Measurements from ENCODE around the gene KLF13.

Gene KLF13

DNA sequence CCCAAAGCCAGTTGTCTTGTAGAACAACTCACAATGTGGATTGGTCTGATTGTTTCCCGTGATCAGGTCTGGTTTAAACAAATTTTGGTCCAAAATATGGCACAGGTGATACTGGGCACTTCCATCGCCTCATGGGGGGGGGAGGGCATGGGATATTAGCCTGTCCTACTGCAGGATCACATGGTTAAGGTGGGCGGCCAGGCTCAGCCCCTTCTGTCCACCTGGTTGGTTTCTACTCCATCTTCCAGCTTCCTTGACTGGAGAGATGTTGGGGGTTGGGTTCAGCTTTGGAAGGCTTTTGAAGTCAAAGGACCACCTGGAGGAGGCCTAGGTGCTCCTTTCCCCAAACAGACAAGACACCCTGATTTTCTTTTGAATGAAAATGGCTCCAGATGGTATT, 7.2 kb downstream of the KLF13 start:
- no peak for FAIRE-seq

- FAIRE-seq: no peak
Observed at GRCh38 chr15:31335989-31336592, 9.5 kb downstream of the KLF13 start.

DNA sequence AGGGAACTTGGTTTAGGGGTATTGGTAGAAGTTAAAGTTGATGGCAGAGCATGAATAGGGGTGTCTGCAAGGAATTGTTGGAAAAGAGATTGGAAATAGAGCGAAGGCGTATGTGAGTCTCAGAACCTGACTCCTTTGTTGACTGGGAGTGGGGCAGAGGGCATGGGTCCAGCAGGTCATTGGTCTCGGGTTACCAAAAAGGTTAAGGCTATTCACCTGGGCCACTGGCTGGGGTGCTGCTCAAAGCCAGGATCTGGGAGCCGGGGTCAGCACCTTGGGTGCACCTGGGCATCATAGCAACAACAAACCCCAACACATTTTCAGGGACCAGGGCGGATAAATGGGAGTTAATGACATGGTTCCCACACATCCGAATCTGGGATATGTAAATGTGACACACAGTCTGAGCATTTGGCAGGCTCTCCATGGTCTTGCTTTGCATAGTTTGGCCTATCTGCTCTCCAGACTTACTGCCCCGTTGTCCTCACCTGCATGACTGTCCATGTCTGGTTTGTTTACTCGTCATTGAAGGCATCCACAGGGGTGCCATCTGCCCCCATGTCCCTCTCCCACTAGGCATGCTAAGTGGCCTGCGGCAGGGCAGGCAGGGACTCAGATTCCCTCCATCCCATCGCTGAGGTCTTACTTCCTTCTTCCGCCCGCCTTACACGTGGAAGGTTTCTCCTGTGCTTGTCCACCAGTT, 10.1 kb downstream of the KLF13 start:
- FAIRE-seq: no peak

DNA sequence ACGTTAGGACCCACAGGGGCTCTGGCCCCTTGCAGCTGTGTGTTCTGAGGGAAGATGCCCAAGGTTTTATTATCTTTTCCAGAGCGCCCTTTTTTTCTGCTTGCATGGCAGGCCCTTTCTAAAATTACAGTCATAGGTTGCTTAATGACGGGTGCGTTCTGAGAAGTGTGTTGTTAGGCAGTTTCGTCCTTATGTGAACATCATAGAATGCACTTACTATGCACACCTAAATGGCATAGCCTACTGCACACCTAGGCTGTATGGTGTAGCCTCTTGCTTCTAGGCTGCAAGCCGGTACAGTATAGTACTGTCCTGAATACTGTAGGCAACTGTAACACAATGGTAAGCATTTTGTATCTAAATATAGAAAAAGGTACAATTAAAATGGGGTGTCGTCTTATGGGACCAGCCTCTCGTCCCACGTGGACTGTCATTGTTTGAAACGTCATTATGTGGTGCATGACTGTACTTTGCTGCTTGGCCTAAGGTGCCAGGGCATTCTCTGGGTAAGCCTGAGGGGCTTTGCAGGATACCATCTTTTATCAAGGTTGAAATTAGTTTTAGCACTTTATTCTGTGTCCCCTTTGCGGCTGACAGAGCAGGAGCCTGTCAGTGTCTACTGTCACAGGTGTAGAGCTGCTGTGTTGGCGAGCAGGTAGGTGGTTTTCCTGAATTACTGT, 10.9 kb downstream of the KLF13 start:
- FAIRE-seq: no peak

DNA sequence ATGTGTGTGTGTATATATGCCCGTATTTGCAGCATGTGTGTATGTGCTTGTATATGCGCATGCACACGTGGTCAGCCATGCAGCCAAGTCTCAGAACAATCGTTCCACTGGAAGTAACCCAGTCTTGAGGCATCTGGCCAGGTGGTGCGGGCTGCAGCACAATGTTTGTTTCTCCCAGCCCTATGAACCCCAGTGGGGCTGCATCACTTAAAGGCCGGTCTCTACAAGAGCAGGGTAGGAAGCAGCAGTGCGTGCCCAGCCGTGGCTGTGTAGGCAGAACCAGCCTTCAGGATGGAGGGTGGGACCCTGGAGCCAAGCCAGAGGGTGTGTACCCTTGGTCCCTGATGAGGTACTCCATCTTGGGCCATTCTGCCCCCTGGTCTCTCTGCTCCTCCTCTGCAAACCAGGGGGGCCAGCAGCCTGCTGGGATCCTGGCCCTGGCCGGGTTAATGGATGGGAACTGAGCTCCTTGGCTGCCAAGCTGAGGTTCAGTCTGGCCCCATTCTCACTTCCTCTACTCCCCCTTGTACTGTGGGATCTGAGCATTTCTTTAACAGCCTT, 11.8 kb downstream of the KLF13 start:
- no peak for FAIRE-seq

DNA sequence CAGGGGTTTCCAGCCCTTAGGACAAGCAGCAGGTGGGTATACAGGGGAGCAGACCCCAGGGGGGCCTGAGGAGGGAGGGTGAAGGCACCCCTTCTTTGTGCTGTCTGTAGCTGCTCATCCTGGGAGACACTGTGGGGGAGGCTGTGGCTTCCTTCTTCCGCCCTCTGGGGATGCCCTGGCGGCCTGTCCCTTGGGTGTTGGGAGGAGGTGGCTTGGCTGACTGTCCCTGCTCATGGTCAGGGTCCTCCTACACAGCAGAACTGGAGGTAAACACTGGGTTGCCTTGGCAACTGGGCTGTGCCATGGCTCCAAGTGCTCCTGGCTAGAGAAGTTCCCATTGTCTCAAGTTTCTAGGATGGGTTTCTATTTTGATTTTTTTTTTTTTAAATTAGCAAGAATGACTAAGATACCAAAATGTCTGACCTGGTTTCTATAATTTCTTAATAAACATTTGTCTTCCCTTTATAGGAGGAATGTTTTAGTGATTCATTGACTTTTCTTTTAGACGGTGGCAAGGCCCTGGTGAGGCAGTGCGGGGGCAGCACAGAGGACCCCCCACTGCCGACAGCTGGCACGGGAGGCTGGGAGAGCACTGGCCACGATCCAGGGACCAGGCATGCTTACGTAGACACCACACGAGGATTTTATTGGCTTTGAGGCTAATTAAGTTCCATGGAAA, 12.4 kb downstream of the KLF13 start:
- no peak for FAIRE-seq

DNA sequence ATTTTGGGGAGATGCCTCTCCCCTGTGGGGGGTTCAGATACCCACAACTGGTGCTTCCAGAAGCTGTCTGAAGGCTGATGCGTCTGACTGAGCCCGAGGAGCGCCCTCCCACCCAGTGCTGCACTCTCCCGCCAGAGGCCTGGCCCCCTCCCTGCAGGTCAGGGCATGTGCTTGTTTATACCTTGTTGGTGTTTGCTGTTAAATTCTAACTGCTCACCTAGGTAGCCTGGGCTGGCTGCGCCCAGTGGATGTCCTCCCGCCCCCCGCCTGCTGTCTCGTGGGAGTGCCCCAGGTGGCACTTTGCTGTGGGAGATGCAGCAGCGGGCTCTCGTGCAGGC, 12.9 kb downstream of the KLF13 start:
- no peak for FAIRE-seq

DNA sequence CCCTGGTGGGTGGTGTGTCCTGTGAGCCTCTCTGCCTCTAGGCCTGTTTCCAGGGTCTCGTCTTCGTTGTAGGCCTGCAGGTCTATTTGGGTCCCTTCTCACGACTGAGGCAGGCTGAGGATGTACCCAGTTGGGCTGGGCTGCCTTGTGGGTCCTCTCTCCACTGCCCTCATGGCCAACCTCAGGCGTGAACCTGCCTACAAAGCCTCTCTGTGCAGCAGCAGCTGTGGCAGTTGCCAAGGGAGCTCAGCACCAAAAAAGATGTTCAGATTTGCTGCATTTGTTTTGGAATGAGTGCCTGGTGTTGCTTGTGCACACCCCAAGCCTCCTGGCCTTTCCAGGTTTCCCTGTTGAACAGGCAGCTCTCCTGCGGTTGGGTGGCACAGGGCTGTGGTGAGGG, 13.4 kb downstream of the KLF13 start:
- no peak for FAIRE-seq

- FAIRE-seq: no peak
Observed at GRCh38 chr15:31340592-31340991, 14.0 kb downstream of the KLF13 start.

- FAIRE-seq: no peak
Observed at GRCh38 chr15:31341071-31341470, 14.4 kb downstream of the KLF13 start.

- FAIRE-seq: no peak
Observed at GRCh38 chr15:31341496-31342195, 15.0 kb downstream of the KLF13 start.

DNA sequence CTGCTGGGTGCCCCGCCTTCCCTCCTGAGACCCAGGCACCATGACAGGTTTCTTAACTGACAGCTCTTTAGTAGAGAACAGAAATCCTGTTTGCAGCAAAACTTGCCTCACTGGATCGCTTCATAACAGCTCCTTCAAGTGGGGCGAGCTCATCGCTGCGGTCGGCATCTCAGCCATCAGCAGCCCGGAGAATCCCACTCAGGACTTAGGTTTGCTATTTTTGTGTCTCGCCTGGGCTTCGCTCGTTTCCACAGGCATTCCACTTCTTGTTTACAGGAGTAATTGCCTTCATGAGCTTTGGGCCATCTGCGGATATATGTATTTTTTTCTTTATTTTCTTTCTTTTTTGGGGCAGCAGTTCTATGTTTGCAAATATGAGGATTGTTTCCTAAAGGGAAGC, 15.7 kb downstream of the KLF13 start:
- no peak for FAIRE-seq

DNA sequence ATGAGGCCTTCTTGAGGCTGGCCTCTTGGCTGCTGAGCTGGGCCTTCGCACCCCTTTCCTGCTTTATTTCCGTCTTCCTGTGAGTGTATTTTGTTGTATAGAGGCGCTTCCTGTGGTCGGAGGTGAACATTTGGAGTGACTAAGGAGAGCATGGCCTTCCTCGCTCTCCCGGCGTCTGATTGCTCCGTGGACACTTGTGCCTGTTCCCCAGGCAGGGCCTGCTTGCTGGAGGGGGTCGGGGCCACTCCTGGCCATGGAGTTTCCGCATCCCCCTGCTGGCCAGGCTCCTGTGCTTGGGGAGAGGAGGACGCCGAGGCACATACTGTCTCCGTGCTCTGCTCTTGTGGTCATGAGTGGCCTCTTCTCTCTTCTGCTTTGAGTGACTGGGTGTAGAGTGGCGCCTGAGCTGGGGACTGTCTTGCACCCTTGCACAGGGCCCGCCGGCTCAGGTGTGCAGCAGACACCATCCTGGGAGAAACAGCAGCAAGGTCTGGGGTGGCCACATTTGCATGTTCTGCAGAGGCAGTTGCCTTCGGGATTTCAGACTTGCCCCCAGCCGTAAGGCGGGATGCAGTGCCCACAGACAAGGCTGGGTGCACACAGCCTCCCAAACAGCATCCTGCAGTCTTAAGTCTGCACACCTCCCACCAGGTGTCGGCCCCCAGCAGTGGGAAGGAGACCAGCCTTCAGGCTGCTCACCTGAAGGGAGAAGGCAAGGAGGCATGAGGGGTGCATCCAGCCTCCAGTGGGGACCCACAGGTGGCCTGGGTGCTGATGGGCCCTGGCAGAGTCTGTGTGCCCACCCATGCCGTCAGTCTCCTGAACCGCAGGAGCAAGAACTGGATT, 16.4 kb downstream of the KLF13 start:
- no peak for FAIRE-seq

DNA sequence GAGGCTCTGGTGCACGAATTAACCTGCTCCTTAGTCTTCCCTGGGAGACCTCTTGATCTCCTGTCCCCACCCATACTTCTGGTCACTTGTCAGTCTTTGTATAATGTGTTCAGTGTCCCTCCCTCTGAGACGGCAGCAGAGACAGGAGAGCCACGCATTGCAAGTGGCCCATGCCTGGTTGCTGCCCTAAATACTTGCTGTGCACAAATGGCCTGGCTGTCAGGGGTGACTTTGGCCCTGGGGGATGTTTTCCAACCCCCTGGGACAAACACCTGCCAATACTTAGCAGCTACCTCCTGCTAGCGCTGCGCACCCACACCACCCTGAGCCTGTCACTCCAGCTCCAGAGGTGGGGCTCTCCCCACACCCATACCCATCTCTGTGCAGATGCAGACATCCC, 17.2 kb downstream of the KLF13 start:
- FAIRE-seq: no peak

- no peak for FAIRE-seq
Observed at GRCh38 chr15:31344266-31344665, 17.6 kb downstream of the KLF13 start.

DNA sequence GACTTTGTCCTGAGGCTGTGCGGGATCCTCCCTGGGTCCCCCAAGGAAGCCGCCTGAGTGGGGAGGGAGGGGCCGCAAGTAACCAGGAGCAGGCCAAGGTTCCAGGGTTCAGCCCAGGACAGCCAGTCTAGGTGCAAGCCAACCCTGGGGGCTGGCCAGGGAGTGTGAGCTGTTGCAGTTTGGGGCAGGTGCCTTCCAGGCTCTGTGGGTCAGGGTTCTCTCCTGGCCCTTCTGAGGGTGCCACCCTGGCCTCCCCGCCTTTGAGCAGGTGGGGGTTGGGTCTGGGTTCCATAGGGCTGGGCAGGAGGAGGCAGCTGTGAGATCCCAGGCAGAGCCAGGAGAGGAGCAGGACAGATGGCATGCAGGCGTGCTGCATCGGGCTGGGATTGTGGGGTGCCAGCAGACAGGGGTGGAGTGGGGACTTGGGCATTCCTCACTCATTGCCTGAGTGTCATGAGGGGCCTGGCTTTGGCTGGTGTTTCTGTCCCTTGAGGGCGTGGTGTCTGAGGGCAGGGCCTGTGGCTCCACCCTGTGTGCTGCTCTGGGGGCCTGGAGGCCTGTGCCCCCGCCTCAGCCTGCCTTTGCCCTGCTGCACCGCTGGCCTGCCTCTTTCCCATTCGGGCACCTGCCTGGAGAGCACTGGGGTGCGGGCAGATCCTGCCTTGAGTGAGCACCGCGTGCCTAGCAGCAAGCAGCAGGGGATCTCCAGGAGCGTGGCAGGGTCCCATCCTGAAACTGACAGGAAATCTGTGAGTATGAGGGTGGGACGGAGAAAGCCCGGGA, 18.4 kb downstream of the KLF13 start:
- FAIRE-seq: no peak

GRCh38 chr15:31345606-31346366, 19.2 kb downstream of the KLF13 start:
- no peak for FAIRE-seq

DNA sequence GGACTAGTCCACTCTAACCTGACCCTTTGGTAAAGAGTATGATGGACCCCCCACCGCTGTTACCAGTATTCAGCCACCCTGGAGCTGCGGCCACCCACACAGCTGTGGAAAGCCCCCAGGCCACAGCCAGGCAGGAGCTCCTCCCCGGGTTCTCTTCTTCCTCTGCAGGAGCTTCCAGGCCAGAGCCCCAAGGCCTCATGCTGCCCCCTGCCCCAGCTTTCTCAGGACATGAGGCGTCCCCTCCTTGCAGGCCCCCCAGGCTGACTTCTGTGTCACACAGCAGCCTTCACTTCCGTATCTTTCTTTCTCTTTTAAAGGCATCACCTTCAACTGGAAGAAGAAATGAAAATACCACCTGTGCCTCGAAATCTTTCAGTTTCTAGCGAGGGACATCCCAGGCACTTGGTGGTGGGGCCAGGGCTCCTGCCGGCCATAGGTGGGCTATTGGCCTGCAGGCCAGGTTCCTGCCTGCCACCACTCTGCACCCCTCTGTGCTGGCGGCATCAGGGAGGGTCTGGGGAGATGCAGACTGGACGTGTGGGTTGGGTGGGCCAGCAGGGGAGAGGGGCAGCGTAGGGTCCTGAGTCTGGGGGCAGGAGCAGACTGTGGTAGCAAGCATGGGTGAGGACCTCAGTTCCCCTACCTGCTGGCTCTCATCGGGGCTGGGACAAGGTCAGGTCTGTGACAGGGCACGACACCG, 19.9 kb downstream of the KLF13 start:
- no peak for FAIRE-seq

GRCh38 chr15:31347067-31347975, 20.7 kb downstream of the KLF13 start:
- no peak for FAIRE-seq

Measured in A204.1 (cell line).